Measurements from ENCODE around the gene ANXA11. TPM values are rescaled to one million over a fixed set of nuclear protein-coding genes. Genes with fewer than 3 reads are reported as not detected.
"Not testable (repeated sequence)": the region's sequence is repeated elsewhere in the genome, so short reads cannot be mapped to it uniquely, and the experiment has no call there.

ANXA11 gene
- polyA plus RNA-seq, 1 donor from 2014 or later, result not detected

- TF ChIP-seq POLR2AphosphoS5 (IDR thresholded peaks at IDR 0.05) (no peak), TAF1 (IDR thresholded peaks at IDR 0.05; ENCODE audit: low read depth) (no peak), SMC3 (conservative IDR thresholded peaks at IDR 0.05; ENCODE audit: poor library complexity) (no peak), EP300 (conservative IDR thresholded peaks at IDR 0.05; ENCODE audit: poor library complexity, severe bottlenecking) (no peak), REST (IDR thresholded peaks at IDR 0.05; ENCODE audit: borderline replicate concordance) (no peak), CTCF (IDR thresholded peaks at IDR 0.05; ENCODE audit: poor library complexity, severe bottlenecking) (no peak), MXI1 (conservative IDR thresholded peaks at IDR 0.05; ENCODE audit: poor library complexity, severe bottlenecking) (no peak)
- Histone ChIP-seq H3F3A (ENCODE audit: insufficient read depth, low read length, poor library complexity, severe bottlenecking) (no peaks in the 10 kb centered on the region), H3K36me3 (ENCODE audit: insufficient read depth, low read length) (no peaks in the 10 kb centered on the region), H3K4me3 (ENCODE audit: low read length) (no peak overlapping the region), H3K27ac (ENCODE audit: low read length) (no peak overlapping the region), H3K79me2 (replicated peaks; ENCODE audit: insufficient read depth, low read length) (no peaks in the 10 kb centered on the region), H3K27me3 (ENCODE audit: insufficient read depth, low read depth, low read length) (no peaks in the 10 kb centered on the region), H3K4me2 (ENCODE audit: low read length) (no peak overlapping the region), H3K9ac (ENCODE audit: low read length) (no peak overlapping the region), H4K20me1 (ENCODE audit: insufficient read depth) (no peaks in the 10 kb centered on the region), H3K9me3 (ENCODE audit: low read length) (no peaks in the 10 kb centered on the region), H2AFZ (ENCODE audit: low read depth, low read length) (no peak overlapping the region), H3K9me2 (ENCODE audit: insufficient read depth, low read length) (no peaks in the 10 kb centered on the region)
Observed at GRCh38 chr10:80146918-80147317, 58.4 kb downstream of the ANXA11 start.

- not testable (repeated sequence) for H4K20me1 ChIP-seq (ENCODE audit: insufficient read depth); H3K27ac ChIP-seq (ENCODE audit: low read length); H3K27me3 ChIP-seq (ENCODE audit: insufficient read depth, low read depth, low read length); H3K79me2 ChIP-seq (replicated peaks; ENCODE audit: insufficient read depth, low read length); H3F3A ChIP-seq (ENCODE audit: insufficient read depth, low read length, poor library complexity, severe bottlenecking); H3K9ac ChIP-seq (ENCODE audit: low read length); H3K36me3 ChIP-seq (ENCODE audit: insufficient read depth, low read length); H3K9me2 ChIP-seq (ENCODE audit: insufficient read depth, low read length); H3K4me2 ChIP-seq (ENCODE audit: low read length); H3K9me3 ChIP-seq (ENCODE audit: low read length); H2AFZ ChIP-seq (ENCODE audit: low read depth, low read length); H3K4me3 ChIP-seq (ENCODE audit: low read length)
Observed at GRCh38 chr10:80145406-80146308, 59.7 kb downstream of the ANXA11 start.

- H3F3A ChIP-seq (ENCODE audit: insufficient read depth, low read length, poor library complexity, severe bottlenecking), result no peaks in the 10 kb centered on the region
- H4K20me1 ChIP-seq (ENCODE audit: insufficient read depth), result no peaks in the 10 kb centered on the region
- H3K27ac ChIP-seq (ENCODE audit: low read length), result no peak overlapping the region
- no peaks in the 10 kb centered on the region for H3K36me3 ChIP-seq (ENCODE audit: insufficient read depth, low read length)
- no peaks in the 10 kb centered on the region for H3K9me3 ChIP-seq (ENCODE audit: low read length)
- H3K4me3 ChIP-seq (ENCODE audit: low read length), result no peak overlapping the region
- H2AFZ ChIP-seq (ENCODE audit: low read depth, low read length), result no peak overlapping the region
- H3K79me2 ChIP-seq (replicated peaks; ENCODE audit: insufficient read depth, low read length), result no peaks in the 10 kb centered on the region
- no peak overlapping the region for H3K9ac ChIP-seq (ENCODE audit: low read length)
- H3K27me3 ChIP-seq (ENCODE audit: insufficient read depth, low read depth, low read length), result no peaks in the 10 kb centered on the region
- no peak overlapping the region for H3K4me2 ChIP-seq (ENCODE audit: low read length)
- no peak for TF ChIP-seq SMC3 (conservative IDR thresholded peaks at IDR 0.05; ENCODE audit: poor library complexity)
- TF ChIP-seq POLR2AphosphoS5 (IDR thresholded peaks at IDR 0.05), result no peak
- no peak for TF ChIP-seq EP300 (conservative IDR thresholded peaks at IDR 0.05; ENCODE audit: poor library complexity, severe bottlenecking)
- TF ChIP-seq RAD21 (conservative IDR thresholded peaks at IDR 0.05), result no peak
- TF ChIP-seq TAF1 (IDR thresholded peaks at IDR 0.05; ENCODE audit: low read depth), result no peak
- TF ChIP-seq CTCF (IDR thresholded peaks at IDR 0.05; ENCODE audit: poor library complexity, severe bottlenecking), result no peak
- H3K9me2 ChIP-seq (ENCODE audit: insufficient read depth, low read length), result no peaks in the 10 kb centered on the region
Observed at GRCh38 chr10:80144696-80145131, 60.6 kb downstream of the ANXA11 start.
